D721Med (cell line): Measurements from ENCODE around the gene PCNX2.

ENCODE experiments used
- DNase-seq: peaks from one replicate; pipeline ENCODE4 v3.0.0; 2011; ENCODE audit warnings: low spot score; ENCODE audit not compliant: insufficient read length
- FAIRE-seq: peaks from 2 replicates; lab custom pipeline; 2011; peaks lifted over from hg19 to GRCh38; lab: Jason Lieb, UNC
- TF ChIP-seq, protein P1 (sequence below): IDR thresholded peaks from 2 replicates; pipeline ENCODE4 v1.5.1; 2012; ENCODE audit warnings: mild to moderate bottlenecking, control low read depth; ENCODE audit not compliant: insufficient read depth; ENCODE audit errors: missing control alignments

PCNX2 gene

DNA sequence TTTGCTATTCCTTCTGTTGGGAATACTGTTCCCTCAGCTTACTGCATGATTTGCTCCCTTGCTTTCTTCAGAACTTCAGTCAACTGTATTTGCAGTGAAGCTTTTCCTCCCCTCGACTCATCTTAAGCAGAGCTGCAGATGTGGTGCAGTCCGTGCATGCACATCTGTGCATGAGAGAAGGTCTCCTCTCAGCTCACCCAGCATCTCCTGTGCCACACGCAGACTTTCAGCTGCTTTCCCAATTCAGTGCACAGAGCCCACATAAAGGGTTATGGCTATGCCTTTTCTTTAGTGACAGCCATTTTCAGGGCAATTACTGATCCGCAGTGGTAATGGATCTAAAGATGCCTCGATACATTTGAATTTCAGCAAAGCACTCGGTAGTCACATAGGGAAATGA is 358.6 kb downstream of the PCNX2 start:
- TF ChIP-seq, protein P1, sequence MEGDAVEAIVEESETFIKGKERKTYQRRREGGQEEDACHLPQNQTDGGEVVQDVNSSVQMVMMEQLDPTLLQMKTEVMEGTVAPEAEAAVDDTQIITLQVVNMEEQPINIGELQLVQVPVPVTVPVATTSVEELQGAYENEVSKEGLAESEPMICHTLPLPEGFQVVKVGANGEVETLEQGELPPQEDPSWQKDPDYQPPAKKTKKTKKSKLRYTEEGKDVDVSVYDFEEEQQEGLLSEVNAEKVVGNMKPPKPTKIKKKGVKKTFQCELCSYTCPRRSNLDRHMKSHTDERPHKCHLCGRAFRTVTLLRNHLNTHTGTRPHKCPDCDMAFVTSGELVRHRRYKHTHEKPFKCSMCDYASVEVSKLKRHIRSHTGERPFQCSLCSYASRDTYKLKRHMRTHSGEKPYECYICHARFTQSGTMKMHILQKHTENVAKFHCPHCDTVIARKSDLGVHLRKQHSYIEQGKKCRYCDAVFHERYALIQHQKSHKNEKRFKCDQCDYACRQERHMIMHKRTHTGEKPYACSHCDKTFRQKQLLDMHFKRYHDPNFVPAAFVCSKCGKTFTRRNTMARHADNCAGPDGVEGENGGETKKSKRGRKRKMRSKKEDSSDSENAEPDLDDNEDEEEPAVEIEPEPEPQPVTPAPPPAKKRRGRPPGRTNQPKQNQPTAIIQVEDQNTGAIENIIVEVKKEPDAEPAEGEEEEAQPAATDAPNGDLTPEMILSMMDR: no peak
- DNase-seq: no peak
- no peak for FAIRE-seq
